ENCODE data around the gene SCRN2.

DNA sequence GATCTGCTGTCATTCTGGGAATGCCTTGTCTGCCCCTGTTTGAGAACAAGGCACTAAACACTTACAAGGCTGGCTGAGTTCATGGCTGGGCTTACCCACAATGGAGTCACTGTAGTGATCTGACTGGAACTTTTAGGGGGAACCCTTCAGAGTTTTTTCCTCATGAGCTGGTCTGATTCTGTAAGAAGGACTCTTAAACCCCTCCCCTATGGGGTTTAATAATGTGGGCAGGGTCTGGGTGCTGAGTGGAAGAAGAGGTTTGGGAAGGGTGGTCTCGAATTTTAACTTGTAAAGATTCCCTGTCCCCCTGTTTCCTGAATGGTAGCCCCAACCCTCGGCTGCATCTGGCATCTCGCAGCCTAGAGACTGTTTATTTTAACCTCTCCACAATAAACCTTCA is 50.0 kb downstream of the SCRN2 start:
- TF ChIP-seq, protein P1, sequence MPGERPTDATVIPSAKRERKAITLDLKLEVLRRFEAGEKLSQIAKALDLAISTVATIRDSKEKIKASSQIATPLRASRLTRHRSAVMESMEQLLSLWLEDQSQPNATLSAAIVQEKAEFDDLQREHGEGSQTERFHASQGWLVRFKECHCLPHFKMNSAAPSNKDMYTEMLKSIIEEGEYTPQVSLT (CRISPR knock-in tag; IDR thresholded peaks at IDR 0.05; ENCODE audit: borderline replicate concordance, low read depth), result no peak
- TF ChIP-seq CHD2 (IDR thresholded peaks at IDR 0.05; ENCODE audit: low read depth, low read length), result no peak
- TF ChIP-seq MAZ (IDR thresholded peaks at IDR 0.05; ENCODE audit: borderline replicate concordance, low read depth, low read length), result no peak
- TF ChIP-seq MAZ (CRISPR knock-in tag; IDR thresholded peaks at IDR 0.05; ENCODE audit: low read depth), result no peak
- TF ChIP-seq POLR2A (IDR thresholded peaks at IDR 0.05; ENCODE audit: insufficient read depth in 1 of 2, low read depth in 2 of 2, low read length in 2 of 2), result no peak
- TF ChIP-seq MAFF (IDR thresholded peaks at IDR 0.05; ENCODE audit: low read depth, low read length), result no peak
- TF ChIP-seq, protein P2, sequence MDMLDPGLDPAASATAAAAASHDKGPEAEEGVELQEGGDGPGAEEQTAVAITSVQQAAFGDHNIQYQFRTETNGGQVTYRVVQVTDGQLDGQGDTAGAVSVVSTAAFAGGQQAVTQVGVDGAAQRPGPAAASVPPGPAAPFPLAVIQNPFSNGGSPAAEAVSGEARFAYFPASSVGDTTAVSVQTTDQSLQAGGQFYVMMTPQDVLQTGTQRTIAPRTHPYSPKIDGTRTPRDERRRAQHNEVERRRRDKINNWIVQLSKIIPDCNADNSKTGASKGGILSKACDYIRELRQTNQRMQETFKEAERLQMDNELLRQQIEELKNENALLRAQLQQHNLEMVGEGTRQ (IDR thresholded peaks at IDR 0.05; ENCODE audit: low read depth, low read length), result no peak
- TF ChIP-seq, protein P2 (CRISPR knock-in tag; IDR thresholded peaks at IDR 0.05; ENCODE audit: borderline replicate concordance), result no peak
- TF ChIP-seq, protein P3, sequence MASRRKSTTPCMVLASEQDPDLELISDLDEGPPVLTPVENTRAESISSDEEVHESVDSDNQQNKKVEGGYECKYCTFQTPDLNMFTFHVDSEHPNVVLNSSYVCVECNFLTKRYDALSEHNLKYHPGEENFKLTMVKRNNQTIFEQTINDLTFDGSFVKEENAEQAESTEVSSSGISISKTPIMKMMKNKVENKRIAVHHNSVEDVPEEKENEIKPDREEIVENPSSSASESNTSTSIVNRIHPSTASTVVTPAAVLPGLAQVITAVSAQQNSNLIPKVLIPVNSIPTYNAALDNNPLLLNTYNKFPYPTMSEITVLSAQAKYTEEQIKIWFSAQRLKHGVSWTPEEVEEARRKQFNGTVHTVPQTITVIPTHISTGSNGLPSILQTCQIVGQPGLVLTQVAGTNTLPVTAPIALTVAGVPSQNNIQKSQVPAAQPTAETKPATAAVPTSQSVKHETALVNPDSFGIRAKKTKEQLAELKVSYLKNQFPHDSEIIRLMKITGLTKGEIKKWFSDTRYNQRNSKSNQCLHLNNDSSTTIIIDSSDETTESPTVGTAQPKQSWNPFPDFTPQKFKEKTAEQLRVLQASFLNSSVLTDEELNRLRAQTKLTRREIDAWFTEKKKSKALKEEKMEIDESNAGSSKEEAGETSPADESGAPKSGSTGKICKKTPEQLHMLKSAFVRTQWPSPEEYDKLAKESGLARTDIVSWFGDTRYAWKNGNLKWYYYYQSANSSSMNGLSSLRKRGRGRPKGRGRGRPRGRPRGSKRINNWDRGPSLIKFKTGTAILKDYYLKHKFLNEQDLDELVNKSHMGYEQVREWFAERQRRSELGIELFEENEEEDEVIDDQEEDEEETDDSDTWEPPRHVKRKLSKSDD (CRISPR knock-in tag; IDR thresholded peaks at IDR 0.05; ENCODE audit: low read depth), result no peak
- TF ChIP-seq, protein P4, sequence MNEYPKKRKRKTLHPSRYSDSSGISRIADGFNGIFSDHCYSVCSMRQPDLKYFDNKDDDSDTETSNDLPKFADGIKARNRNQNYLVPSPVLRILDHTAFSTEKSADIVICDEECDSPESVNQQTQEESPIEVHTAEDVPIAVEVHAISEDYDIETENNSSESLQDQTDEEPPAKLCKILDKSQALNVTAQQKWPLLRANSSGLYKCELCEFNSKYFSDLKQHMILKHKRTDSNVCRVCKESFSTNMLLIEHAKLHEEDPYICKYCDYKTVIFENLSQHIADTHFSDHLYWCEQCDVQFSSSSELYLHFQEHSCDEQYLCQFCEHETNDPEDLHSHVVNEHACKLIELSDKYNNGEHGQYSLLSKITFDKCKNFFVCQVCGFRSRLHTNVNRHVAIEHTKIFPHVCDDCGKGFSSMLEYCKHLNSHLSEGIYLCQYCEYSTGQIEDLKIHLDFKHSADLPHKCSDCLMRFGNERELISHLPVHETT (CRISPR knock-in tag; conservative IDR thresholded peaks at IDR 0.05), result no peak
- no peak for TF ChIP-seq FOXM1 (CRISPR knock-in tag; IDR thresholded peaks at IDR 0.05)

Data from HepG2 (cell line).